Measurements from ENCODE around the gene BCAS3. TPM values are rescaled to one million over a fixed set of nuclear protein-coding genes. Genes with fewer than 3 reads are reported as not detected.
A peak's percentile ranks its signal among the peaks of the same experiment; 100 is the strongest.

Gene BCAS3
- total RNA-seq, 1 experiment from 2014 or later: 11.4 TPM

DNA sequence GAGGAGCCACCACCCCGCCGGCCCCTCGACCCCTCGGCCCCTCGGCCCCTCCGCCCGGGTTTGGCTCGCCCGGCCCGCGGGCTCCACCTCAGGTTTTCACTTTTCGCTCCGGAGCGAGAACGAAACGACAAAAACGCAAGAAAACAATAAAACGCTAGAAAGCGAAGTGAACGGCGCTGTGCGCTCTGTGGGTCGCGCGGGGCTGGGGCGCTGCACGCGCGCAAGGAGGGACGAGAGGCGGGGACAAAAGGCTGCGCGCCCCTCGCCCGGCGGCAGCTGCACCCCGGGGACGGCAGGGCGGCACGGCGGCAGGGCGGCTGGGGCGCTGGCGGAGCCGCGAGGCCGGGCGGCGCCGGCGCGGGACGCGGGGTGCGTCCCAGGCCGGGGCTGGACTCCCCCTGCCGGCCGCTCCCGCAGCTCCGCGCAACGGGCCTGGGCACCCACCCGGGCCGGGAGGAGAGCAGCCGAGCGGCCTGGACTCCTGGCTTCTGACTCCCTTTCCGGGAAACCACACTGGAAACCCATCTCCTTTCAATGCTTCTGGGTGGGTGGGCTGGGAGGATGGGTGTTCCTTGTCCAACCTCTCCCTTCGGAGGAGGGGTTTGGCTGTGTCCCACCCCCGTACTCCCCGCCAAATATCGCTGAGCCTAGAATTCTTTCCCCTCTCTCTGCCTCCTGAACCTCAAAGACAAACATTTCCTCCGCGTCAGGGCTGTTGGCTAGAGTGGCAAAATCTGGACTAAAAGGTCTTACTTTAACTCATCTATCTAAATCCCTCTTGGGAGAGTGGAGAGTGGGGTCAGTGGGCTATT lies 731.9 kb downstream of the BCAS3 start:
- Histone ChIP-seq H3K36me3 (replicated peaks; ENCODE audit: control insufficient read depth, insufficient read depth, low read length) (no peaks in the 10 kb centered on the region), H3K27me3 (ENCODE audit: control insufficient read depth, insufficient read depth, low read length) (peaks cover 98% of the 10 kb centered on the region), H3K4me3 (ENCODE audit: insufficient read depth, low read depth, low read length) (peak overlapping the region; percentile 12; the same call in 1 of the 2 replicates)
- DNase-seq: peak; percentile 92

DNA sequence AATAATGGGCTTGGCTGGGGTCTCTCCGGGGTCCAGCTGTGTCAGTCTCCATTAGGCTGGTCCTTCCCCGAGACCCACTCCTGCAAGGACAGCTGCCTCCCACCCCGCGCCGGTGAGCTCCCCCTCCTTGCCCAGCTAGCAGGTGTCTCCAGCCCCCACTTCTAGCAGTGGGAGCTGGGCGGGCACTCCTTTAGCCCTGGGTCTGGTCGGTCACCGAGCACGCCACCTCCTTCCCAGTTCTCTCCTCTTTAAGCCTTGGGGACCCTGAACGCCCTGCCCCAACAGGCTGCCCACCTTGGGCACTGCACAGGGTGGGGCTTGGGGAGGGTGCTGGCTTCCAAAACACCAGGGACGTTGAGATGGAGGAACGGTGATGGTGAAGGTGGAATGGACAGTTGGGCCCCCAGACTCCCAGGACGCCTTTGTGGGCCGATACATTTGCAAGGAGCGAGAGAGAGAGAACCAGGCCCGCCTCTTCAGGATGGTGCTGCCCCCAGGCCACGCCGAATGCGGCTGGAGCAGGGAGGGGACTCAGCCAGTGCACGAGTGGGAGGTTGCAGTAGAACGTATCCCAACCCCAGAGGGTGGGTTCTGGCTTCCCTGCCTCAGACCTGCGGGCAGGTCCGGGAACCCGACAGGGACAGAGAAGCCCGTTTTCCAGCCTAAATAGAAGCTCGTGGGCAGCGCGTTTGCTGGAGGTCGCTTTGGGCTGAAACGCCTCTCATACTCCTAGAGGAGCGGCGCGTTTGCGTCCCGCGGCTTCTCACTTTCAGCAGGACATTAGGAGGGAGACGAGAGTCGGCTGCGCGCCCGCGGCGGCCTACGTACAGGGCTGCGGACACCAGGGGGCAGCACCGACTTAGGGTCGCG lies 732.7 kb downstream of the BCAS3 start:
- peak overlapping the region; percentile 68 for H3K4me3 ChIP-seq (ENCODE audit: insufficient read depth, low read depth, low read length)
- peaks cover 92% of the 10 kb centered on the region for H3K27me3 ChIP-seq (ENCODE audit: control insufficient read depth, insufficient read depth, low read length)
- DNase-seq: peak; percentile 62

DNA sequence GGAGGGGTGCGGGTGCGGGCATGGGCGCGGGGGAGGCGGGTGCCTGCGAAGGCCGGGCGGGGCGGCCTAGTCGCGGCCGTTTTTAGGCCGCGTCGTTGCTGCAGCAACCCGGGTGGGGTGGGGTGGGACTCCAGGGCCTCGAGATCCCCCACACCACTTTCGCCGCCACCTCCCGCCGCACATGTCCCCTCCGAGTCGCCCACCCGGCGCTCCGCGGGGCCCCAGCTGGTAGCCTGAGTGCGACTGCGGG lies 733.3 kb downstream of the BCAS3 start:
- DNase-seq: peak; percentile 95
- no peaks in the 10 kb centered on the region for H3K36me3 ChIP-seq (replicated peaks; ENCODE audit: control insufficient read depth, insufficient read depth, low read length)
- peak overlapping the region; percentile 68 for H3K4me3 ChIP-seq (ENCODE audit: insufficient read depth, low read depth, low read length)
- H3K27me3 ChIP-seq (ENCODE audit: control insufficient read depth, insufficient read depth, low read length): peaks cover 92% of the 10 kb centered on the region

More for the DNA sequence above, 732.7 kb downstream of the BCAS3 start:
- H3K36me3 ChIP-seq (replicated peaks; ENCODE audit: control insufficient read depth, insufficient read depth, low read length): no peaks in the 10 kb centered on the region

DNA sequence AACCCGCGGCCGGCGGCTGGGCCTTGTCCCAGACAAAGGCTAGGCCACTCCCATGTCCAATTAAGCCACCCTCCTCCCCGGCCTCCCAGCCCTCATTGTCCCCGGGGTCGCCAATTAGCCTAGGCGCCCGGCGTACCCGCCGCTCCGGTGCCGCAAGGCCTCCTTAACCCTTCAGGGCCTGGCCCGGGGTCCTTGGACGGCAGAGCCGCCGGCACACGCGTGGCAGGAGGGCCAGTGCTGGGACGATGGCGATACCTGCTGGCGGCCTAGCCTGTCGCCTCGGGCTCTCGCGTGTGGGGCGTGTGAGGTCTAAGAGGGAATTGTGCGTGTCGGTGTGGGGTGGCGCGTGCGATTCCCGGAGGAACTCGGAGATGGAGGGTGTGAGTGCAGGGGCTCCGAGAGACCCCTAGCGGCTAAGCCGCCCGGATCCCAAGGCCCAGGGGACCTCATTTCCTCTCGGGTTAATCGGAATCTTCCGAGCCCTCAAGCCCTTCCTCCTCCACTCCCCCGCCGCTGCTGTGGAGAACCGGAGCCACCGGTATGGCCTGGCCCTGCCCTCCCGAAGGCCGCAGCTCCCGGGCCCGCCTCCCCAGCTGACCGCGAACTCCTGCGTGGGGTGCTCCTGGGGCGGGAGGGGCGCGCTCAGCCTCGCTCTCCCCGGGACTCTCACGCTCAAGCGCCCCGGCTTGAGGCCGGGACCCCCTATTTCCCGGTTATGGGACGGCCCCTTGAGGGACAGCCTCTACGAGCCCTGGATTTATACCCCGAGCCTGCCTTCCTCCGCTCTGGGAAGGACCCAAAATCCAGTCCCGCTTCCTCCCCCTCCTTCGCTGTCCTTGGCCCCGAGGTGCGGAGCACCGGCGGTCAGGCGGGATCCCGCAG lies 733.9 kb downstream of the BCAS3 start:
- peaks cover 91% of the 10 kb centered on the region for H3K27me3 ChIP-seq (ENCODE audit: control insufficient read depth, insufficient read depth, low read length)

DNA sequence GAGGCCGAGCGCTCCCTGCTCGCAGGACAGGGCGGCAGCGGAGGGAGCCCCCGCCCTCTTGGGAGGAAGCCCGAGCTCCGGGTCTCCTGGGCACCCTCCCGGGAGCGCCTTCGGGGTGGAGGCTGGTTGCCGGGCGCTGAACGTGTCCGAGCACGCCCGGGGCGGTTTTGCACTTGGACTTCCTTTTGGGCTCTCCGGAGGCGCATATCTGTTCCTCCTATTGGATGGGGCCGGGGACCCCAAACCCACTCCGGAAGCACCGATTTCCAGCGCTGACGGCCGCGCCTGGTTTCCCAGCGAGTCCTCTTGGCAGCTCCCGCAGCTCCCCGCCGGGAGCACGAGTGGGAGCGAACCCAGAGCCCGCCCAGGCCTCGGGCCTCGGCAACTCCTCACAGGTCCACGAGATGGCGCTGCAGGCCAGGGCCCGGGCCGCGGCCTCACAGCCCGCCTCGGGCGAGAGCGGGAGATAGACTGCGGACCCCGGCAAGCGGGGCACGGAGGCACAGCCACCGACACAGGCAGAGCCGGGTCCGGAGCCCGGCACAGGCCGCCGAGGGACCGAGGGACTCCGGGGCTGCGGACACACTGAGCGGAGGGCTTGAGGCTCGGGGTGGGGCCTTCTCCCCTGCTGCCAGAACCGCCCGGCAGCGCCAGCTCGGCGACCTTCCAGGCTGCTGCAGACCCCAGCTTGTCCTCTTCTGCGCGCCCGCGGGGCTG lies 734.6 kb downstream of the BCAS3 start:
- DNase-seq: peak; percentile 98
- H3K4me3 ChIP-seq (ENCODE audit: insufficient read depth, low read depth, low read length): peak overlapping the region; percentile 68
- peaks cover 88% of the 10 kb centered on the region for H3K27me3 ChIP-seq (ENCODE audit: control insufficient read depth, insufficient read depth, low read length)
- no peaks in the 10 kb centered on the region for H3K36me3 ChIP-seq (replicated peaks; ENCODE audit: control insufficient read depth, insufficient read depth, low read length)

More for the DNA sequence above, 733.9 kb downstream of the BCAS3 start:
- no peaks in the 10 kb centered on the region for H3K36me3 ChIP-seq (replicated peaks; ENCODE audit: control insufficient read depth, insufficient read depth, low read length)
- peak overlapping the region; percentile 68 for H3K4me3 ChIP-seq (ENCODE audit: insufficient read depth, low read depth, low read length)
- peak; percentile 88 for DNase-seq

DNA sequence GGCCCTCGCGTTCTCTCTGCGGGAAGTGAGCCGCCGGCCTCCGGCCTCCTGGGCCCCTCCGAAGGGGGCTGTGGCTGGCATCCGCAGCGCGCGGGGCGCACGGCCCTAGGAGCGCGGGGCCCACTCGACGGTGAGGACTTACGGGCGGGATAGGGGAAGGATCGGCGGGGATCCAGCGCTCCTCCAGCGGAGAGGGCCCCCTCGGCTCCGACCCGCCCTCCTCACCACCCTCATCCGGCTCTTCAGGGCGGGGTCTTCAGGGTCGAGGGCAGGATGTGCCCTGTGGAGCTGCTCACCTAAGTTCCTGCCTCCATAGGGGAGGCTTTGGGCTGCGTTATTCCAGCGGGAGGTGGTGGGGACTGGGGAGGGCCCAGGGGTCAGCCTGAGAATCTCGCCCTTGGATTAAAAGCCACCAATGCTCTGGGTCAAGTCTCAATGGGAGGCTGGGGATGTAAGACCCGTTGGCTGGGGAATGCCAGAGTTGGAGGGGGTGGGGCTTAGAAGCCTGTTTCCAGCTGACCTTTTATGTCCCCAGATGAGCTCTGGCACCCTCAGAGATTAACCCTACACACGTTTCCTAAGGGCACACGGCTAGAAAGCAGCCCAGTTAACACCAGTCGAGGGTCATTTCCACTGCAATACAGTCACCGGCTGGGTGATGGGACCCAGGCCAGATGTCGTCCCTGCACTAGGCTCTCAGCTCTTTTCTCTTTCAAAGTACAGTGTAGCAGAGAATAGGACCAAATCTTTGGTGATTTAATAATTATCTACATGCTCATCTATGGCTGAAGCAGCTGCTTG lies 735.4 kb downstream of the BCAS3 start:
- peak; percentile 84 for DNase-seq
- H3K36me3 ChIP-seq (replicated peaks; ENCODE audit: control insufficient read depth, insufficient read depth, low read length): no peaks in the 10 kb centered on the region
- peak overlapping the region; percentile 68 for H3K4me3 ChIP-seq (ENCODE audit: insufficient read depth, low read depth, low read length)
- H3K27me3 ChIP-seq (ENCODE audit: control insufficient read depth, insufficient read depth, low read length): peaks cover 80% of the 10 kb centered on the region

DNA sequence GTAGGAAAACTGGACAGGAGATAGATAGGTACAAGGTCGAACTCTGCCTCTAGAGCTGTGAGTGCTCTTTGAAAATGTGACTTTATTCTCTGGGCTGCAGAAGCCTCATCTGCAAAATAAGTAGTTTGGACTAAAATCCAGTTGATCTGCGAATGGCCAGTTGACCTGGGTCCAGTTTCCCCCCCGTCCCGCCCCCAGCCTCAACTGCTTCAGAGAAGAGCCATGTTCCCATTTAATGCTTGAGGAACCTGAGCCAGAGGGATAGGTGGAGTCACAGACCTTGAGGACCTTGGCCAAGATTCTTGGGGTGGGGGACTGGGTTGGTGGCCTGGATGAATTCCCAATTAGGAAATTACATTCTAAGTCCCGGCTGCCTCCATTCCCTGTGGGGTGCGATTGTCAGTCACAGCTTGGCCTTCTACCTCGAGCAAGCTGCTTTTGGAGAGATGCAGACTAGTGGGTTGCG lies 736.0 kb downstream of the BCAS3 start:
- Histone ChIP-seq H3K36me3 (replicated peaks; ENCODE audit: control insufficient read depth, insufficient read depth, low read length) (no peaks in the 10 kb centered on the region), H3K27me3 (ENCODE audit: control insufficient read depth, insufficient read depth, low read length) (peaks cover 74% of the 10 kb centered on the region), H3K4me3 (ENCODE audit: insufficient read depth, low read depth, low read length) (no peak overlapping the region)
- DNase-seq: peak; percentile 40

DNA sequence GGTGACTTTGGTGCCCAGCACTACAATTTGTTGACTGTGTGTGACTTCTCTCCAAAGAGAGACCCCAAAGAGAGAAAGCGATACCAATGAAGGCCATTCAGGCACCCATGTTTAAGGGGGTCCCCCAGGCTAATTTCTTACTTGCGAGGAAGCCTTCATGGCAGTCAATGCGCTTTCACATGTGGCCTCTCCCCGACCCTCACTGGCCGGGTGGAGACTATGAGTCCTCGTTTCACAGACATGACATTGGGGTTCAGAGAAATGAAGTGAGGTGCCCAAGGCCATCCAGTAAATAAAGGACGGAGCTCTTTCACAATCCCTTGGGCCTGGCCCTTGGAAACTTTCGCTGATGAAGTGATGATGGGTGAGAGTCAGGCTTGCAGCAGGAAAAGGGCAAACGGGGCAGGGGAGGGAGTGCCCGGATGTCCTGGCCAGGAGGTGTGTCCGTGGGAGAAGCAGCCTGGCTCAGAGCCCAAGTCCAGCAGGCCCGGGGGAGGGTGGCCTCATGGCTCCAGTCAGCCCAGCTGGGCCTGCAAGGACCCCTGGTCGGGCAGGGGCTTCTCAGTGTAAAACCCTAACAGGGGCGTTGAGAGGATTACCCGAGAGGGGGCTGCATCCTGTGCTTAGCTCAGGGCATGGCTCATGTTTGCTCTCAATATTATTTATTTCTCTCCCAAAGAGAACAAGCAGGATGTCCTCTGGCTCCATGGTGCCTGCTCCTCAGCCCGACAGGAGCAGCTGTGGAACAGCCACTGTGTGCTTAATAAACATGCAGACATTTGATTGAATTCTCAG lies 736.7 kb downstream of the BCAS3 start:
- peak; percentile 38 for DNase-seq
- Histone ChIP-seq H3K36me3 (replicated peaks; ENCODE audit: control insufficient read depth, insufficient read depth, low read length) (no peaks in the 10 kb centered on the region), H3K27me3 (ENCODE audit: control insufficient read depth, insufficient read depth, low read length) (peaks cover 67% of the 10 kb centered on the region), H3K4me3 (ENCODE audit: insufficient read depth, low read depth, low read length) (no peak overlapping the region)

DNA sequence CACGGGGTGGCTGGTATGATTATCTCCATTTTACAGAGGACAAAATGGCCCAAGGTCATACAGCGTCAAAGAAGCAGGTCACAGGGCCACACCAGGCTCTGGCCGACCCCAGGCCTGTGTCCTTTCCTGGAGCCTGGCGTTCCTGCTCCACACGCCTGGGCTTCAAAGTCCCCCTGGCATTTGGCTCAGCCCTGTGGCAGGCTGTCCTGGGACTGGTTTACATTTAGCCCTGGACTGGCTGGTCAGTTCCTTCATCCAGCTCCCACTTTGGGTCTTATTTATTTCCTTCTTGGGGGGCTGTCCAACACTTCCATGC lies 737.2 kb downstream of the BCAS3 start:
- Histone ChIP-seq H3K27me3 (ENCODE audit: control insufficient read depth, insufficient read depth, low read length) (peaks cover 62% of the 10 kb centered on the region), H3K4me3 (ENCODE audit: insufficient read depth, low read depth, low read length) (no peak overlapping the region), H3K36me3 (replicated peaks; ENCODE audit: control insufficient read depth, insufficient read depth, low read length) (no peaks in the 10 kb centered on the region)
- DNase-seq: no peak

DNA sequence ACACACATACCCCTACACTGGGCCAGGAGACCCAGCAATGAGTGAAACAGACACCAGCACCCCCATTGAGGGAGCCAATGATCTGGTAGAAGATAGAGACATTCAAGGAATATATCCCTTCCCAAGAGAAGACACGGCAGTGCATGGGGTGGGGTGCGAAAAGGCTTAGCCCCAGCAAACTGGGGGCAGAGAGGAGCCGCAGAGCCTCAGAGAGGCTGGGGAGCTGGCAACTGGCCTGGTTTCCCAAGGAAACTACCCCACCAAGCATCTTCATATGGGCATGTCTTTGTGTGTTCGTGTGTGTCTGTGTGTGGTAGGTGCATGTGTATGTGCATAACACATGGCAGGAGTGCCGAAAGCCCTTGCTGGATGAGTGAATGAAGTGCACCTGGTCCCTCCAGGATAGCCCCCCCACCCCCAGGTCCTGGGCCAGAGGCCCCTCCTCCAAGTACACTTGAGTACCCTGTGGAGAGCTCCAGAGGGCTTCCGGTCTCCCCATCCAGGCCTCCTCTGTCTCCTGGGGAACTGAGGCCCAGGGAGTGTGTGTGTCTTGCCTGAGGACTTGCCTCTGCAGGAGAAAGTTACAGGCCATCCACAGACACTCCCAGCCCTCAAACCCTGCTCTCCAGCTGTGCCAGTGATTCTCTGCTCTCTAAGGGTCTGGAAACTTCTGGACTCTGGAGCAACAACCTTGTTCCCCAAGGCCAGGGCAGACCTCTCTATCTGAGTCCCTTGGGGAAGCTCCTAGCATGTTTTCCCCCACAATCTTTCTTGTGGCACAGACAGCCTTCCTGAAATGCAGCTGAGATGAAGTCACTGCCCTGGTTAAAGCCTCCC lies 737.9 kb downstream of the BCAS3 start:
- Histone ChIP-seq H3K27me3 (ENCODE audit: control insufficient read depth, insufficient read depth, low read length) (peaks cover 55% of the 10 kb centered on the region), H3K4me3 (ENCODE audit: insufficient read depth, low read depth, low read length) (no peak overlapping the region), H3K36me3 (replicated peaks; ENCODE audit: control insufficient read depth, insufficient read depth, low read length) (no peaks in the 10 kb centered on the region)
- peak; percentile 23 for DNase-seq

DNA sequence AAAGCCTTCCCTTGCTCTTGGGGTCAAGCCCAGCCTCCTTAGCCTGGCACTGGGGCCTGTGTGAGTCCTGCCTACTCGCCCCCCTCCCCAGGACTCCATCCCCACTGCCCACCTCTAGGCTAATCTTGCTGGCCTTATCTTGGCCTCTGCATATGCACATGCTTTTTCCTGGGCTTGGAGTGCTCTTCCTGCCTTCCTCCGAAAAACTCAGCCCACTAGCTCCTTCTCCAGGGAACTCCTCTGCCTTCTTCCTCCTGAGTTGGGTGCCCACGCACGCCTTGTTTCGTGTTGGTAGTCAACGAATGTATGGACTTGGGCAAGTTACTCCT lies 738.5 kb downstream of the BCAS3 start:
- peak; percentile 38 for DNase-seq
- H3K36me3 ChIP-seq (replicated peaks; ENCODE audit: control insufficient read depth, insufficient read depth, low read length): no peaks in the 10 kb centered on the region
- H3K27me3 ChIP-seq (ENCODE audit: control insufficient read depth, insufficient read depth, low read length): peaks cover 50% of the 10 kb centered on the region
- no peak overlapping the region for H3K4me3 ChIP-seq (ENCODE audit: insufficient read depth, low read depth, low read length)
